DOHH2 (cell line): ENCODE data around the gene TRIM37.
A peak's percentile ranks its signal among the peaks of the same experiment; 100 is the strongest.

ENCODE experiments used
- H3F3A ChIP-seq: fragments of 200-600 bp; sonication (generic), shearing (Covaris generic); 2 replicates; pipeline ENCODE4 v1.6.0; 2016; ENCODE audit warnings: antibody characterized with exemption, mild to moderate bottlenecking; ENCODE audit not compliant: control insufficient read depth, insufficient read depth
- H3K27ac ChIP-seq: fragments of 200-600 bp; sonication (generic); 2 replicates; pipeline ENCODE4 v1.5.1; 2014; ENCODE audit warnings: low read depth, mild to moderate bottlenecking, low read length, moderate library complexity
- H3K27me3 ChIP-seq: fragments of 200-600 bp; sonication (generic); 2 replicates; pipeline ENCODE4 v1.6.1; 2014; ENCODE audit warnings: mild to moderate bottlenecking, low read length, mixed read lengths; ENCODE audit not compliant: control insufficient read depth
- H3K36me3 ChIP-seq: fragments of 200-600 bp; sonication (generic); 2 replicates; pipeline ENCODE4 v1.6.1; 2014; ENCODE audit warnings: mild to moderate bottlenecking, low read length, moderate library complexity, mixed read lengths; ENCODE audit not compliant: control insufficient read depth
- H3K4me1 ChIP-seq: fragments of 200-600 bp; sonication (generic); 2 replicates; pipeline ENCODE4 v1.6.1; 2014; ENCODE audit warnings: mild to moderate bottlenecking, low read length, mixed read lengths; ENCODE audit not compliant: control insufficient read depth
- H3K4me2 ChIP-seq: fragments of 200-600 bp; sonication (generic); 2 replicates; pipeline ENCODE4 v1.6.0; 2014; ENCODE audit warnings: mild to moderate bottlenecking, low read length, moderate library complexity
- H3K4me3 ChIP-seq: fragments of 200-600 bp; sonication (generic); 2 replicates; pipeline ENCODE4 v1.5.1; 2014; ENCODE audit warnings: mild to moderate bottlenecking, low read length, mixed read lengths
- H3K79me2 ChIP-seq: fragments of 200-600 bp; sonication (generic); 2 replicates; pipeline ENCODE4 v1.6.1; 2014; ENCODE audit warnings: mild to moderate bottlenecking, low read length, mixed read lengths; ENCODE audit not compliant: control insufficient read depth
- H3K9me2 ChIP-seq: fragments of 200-600 bp; sonication (generic); replicated peaks from 2 replicates; pipeline ENCODE4 v1.6.1; 2014; ENCODE audit warnings: mild to moderate bottlenecking, low read length, mixed read lengths; ENCODE audit not compliant: control insufficient read depth
- H3K9me3 ChIP-seq: fragments of 200-600 bp; sonication (generic); 2 replicates; pipeline ENCODE4 v1.6.1; 2014; ENCODE audit warnings: antibody characterized with exemption, low read length, mixed read lengths; ENCODE audit not compliant: control insufficient read depth, insufficient read depth
- H4K20me1 ChIP-seq: fragments of 200-600 bp; sonication (generic); 2 replicates; pipeline ENCODE4 v1.6.0; 2014; ENCODE audit warnings: low read depth, mild to moderate bottlenecking, antibody characterized with exemption, low read length, moderate library complexity; ENCODE audit not compliant: control insufficient read depth, insufficient read depth
- CTCF ChIP-seq: fragments of 200-600 bp; sonication (generic); IDR thresholded peaks from one replicate; pipeline ENCODE4 v1.5.1; 2014; ENCODE audit warnings: antibody characterized with exemption, mild to moderate bottlenecking, low read depth, low read length; ENCODE audit not compliant: poor library complexity, severe bottlenecking
- EZH2phosphoT487 ChIP-seq: fragments of 200-600 bp; sonication (generic); IDR thresholded peaks from 2 replicates; pipeline ENCODE4 v1.6.1; 2017; ENCODE audit warnings: borderline replicate concordance, mild to moderate bottlenecking, antibody characterized with exemption, low read length, moderate library complexity, mixed read lengths

Gene TRIM37

GRCh38 chr17:59151591-59151990 lies 44.9 kb upstream of the TRIM37 start:
- Histone ChIP-seq H3F3A (no peaks in the 10 kb centered on the region), H3K27ac (no peak overlapping the region), H4K20me1 (0 out of 2 replicates have a peak, but pooled peaks cover 4% of the 10 kb centered on the region), H3K4me3 (peak overlapping the region; percentile 15), H3K79me2 (peaks cover 94% of the 10 kb centered on the region), H3K36me3 (peaks cover 43% of the 10 kb centered on the region), H3K4me2 (peak overlapping the region; percentile 52), H3K27me3 (no peaks in the 10 kb centered on the region), H3K9me3 (no peaks in the 10 kb centered on the region), H3K4me1 (peaks cover 32% of the 10 kb centered on the region), H3K9me2 (no peaks in the 10 kb centered on the region)
- TF ChIP-seq CTCF: no peak
- TF ChIP-seq EZH2phosphoT487: no peak

- Histone ChIP-seq H3K4me1 (peaks cover 31% of the 10 kb centered on the region), H3K79me2 (peaks cover 94% of the 10 kb centered on the region), H4K20me1 (0 out of 2 replicates have a peak, but pooled peaks cover 4% of the 10 kb centered on the region), H3K27me3 (no peaks in the 10 kb centered on the region), H3K36me3 (peaks cover 40% of the 10 kb centered on the region), H3K9me3 (no peaks in the 10 kb centered on the region), H3F3A (no peaks in the 10 kb centered on the region), H3K27ac (no peak overlapping the region), H3K4me2 (peak overlapping the region; percentile 52; the same call in 1 of the 2 replicates), H3K9me2 (no peaks in the 10 kb centered on the region), H3K4me3 (no peak overlapping the region)
- no peak for TF ChIP-seq CTCF
- no peak for TF ChIP-seq EZH2phosphoT487
Measured at GRCh38 chr17:59151006-59151405, 44.3 kb upstream of the TRIM37 start.

GRCh38 chr17:59149841-59150511 lies 43.3 kb upstream of the TRIM37 start:
- no peaks in the 10 kb centered on the region for H3K27me3 ChIP-seq
- no peak overlapping the region for H3K4me2 ChIP-seq

More at GRCh38 chr17:59149841-59150511, 43.3 kb upstream of the TRIM37 start:
- Histone ChIP-seq H3K4me3 (no peak overlapping the region), H4K20me1 (0 out of 2 replicates have a peak, but pooled peaks cover 7% of the 10 kb centered on the region), H3K4me1 (peaks cover 31% of the 10 kb centered on the region), H3K27ac (no peak overlapping the region), H3K9me2 (no peaks in the 10 kb centered on the region), H3K9me3 (no peaks in the 10 kb centered on the region), H3K79me2 (peaks cover 100% of the 10 kb centered on the region), H3F3A (no peaks in the 10 kb centered on the region), H3K36me3 (peaks cover 37% of the 10 kb centered on the region)
- no peak for TF ChIP-seq CTCF
- no peak for TF ChIP-seq EZH2phosphoT487
